GM12872 (cell line): ENCODE data around the gene PRMT2.

Experiments used
- CTCF ChIP-seq: IDR thresholded peaks from 3 replicates; pipeline ENCODE4 v1.5.1; 2011; ENCODE audit warnings: low read depth, mild to moderate bottlenecking, low read length, moderate library complexity; ENCODE audit not compliant: insufficient read depth

The PRMT2 gene

GRCh38 chr21:46636550-46637285 is 1.2 kb downstream of the PRMT2 start:
- no peak for TF ChIP-seq CTCF

- no peak for TF ChIP-seq CTCF
These were observed 2.7 kb downstream of the PRMT2 start for GRCh38 chr21:46637952-46638746.

GRCh38 chr21:46639489-46640386 is 4.3 kb downstream of the PRMT2 start:
- no peak for TF ChIP-seq CTCF

GRCh38 chr21:46641656-46642055 is 6.2 kb downstream of the PRMT2 start:
- no peak for TF ChIP-seq CTCF

GRCh38 chr21:46643379-46644177 is 8.1 kb downstream of the PRMT2 start:
- no peak for TF ChIP-seq CTCF

- no peak for TF ChIP-seq CTCF
These were observed 10.4 kb downstream of the PRMT2 start for GRCh38 chr21:46645840-46646239.
